Stimulated activated CD4-positive, alpha-beta T cell treated with anti-CD3 and anti-CD28 coated beads, Interleukin-1b, Interleukin-23, amount 100 ng/mL, for 4 hours (primary cell): Measurements from ENCODE around the gene KNCN.

Experiments
- DNase-seq, 2 donors: peaks; one replicate each; pipeline ENCODE4 v3.0.0-alpha.2; 2020; ENCODE audit warnings: low read depth in 2 of 2

The KNCN gene

DNA sequence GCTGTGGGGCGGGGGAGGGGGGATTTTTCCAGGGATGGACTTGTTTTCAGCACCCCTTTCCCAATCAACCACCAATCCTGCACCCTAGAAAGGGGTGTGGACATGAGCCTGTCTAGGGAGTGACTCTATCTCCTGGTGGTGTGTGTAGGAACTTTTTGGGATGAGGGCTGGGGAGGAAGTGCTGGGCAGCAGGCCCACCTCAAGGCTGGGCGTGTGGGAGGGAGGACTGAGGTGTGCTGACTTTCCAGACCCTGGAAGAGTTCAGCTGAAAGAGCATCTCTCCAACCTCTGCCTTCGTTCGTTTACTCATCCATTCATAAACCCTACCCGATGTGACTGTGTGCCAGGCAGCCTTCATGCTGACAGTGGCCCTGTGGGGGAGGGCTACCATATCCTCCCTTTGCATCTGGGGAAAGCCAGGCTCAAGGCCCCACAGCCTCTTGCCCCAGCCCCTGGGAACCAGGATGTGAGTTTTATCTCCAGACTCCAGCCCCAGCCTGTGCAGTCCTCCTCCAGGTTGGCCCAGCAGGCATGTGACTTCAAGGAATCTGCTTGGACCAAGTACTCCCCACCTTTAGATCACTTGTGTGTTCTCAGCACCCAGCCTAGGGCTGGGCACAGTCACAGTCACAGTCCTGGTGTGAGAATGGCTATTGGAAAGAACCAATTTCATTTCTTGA lies 6.7 kb downstream of the KNCN start:
- DNase-seq: no peak

GRCh38 chr1:46543761-46544560 lies 7.5 kb downstream of the KNCN start:
- DNase-seq: no peak

GRCh38 chr1:46543382-46543760 lies 8.1 kb downstream of the KNCN start:
- no peak for DNase-seq

- no peak for DNase-seq
Observed at GRCh38 chr1:46539972-46540371, 11.5 kb downstream of the KNCN start.

GRCh38 chr1:46538147-46538546 lies 13.3 kb downstream of the KNCN start:
- no peak for DNase-seq

GRCh38 chr1:46537651-46538050 lies 13.8 kb downstream of the KNCN start:
- DNase-seq: no peak

DNA sequence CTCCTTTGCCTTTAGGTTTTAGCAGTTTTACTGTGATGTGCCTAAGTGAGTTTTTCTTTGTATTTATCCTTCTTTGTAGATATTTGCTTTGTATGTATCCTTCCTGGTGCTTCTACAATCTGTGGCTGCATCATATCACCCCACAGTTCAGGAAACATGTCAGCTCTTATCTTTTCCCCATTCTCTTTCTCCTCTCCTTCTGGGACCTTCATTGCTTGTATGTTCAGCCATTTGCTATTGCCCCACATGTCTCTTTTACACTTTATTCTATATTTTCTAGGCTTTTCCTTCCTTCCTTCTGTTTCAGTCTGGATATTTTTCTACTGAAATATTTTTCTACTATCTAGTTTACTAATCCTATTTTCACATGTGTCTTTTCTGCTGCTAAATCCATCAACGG lies 14.9 kb downstream of the KNCN start:
- DNase-seq: no peak

GRCh38 chr1:46535063-46535462 lies 16.4 kb downstream of the KNCN start:
- DNase-seq: peak in 1 of 2 donors; percentile 15

DNA sequence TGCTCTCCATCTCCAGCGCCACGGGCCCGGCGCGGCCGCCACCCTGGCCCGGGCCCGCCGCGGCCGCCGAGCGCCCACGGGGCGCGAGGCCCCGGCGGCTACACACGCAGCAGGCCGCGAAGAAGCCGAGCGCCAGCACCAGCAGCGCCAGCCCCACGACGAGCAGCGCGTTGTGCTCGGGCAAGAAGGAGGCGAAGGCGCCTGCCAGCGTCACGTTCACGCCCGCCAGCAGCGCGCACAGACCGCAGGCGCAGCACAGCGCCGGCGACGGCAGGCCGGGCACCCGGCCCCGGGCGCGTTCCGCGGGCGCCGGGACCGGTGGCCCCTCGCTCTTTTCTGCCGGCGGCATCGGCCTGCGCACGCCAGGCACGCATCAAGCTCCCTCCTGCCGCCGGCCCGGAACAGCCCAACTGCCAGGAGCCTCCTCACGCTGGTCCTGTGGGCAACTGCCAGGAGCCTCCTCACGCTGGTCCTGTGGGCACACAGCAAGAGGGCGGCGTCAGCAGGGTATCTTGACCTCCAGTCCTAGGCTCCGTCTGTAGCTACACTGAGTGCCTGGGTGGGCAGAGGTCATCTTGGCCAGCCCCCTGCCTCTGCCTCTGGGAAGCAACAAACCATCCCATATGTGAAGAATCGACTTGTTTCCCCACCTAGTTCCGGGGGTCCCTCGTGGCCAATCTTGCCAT lies 18.1 kb downstream of the KNCN start:
- DNase-seq: peak in 1 of 2 donors; percentile 44

- peak; percentile 64 to 74 for DNase-seq
Observed at GRCh38 chr1:46532498-46533178, 18.8 kb downstream of the KNCN start.

- DNase-seq: no peak
Observed at GRCh38 chr1:46532095-46532494, 19.4 kb downstream of the KNCN start.

DNA sequence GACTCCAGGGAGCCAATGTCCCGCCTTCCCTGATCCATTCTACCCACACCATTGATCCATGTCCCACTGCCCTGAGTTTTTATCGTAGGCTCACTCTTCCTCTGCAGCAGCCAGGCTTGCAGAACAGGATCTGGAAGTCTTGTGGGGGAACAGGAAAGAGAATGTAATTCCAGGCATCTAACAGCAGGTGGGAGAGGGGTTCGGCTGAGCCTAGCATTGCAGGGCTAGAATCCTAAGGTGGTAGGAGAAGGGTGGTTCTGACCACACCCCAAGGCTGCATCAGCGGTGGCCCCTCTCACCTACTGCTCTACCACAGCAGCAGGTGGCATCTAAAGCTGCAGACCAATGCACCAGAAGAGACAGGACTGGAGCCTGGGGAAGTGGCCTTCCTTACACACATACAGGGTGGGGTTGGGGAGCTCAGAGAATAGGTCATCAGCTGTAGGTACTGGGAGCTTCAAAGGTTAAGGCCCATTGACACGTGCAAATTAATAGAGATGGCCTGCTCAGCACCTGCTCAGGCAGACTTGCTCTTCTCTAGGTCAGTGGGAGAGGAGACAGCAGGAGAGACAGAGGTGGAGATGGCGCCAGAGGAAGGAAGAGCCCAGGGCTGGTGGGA lies 20.5 kb downstream of the KNCN start:
- no peak for DNase-seq

DNA sequence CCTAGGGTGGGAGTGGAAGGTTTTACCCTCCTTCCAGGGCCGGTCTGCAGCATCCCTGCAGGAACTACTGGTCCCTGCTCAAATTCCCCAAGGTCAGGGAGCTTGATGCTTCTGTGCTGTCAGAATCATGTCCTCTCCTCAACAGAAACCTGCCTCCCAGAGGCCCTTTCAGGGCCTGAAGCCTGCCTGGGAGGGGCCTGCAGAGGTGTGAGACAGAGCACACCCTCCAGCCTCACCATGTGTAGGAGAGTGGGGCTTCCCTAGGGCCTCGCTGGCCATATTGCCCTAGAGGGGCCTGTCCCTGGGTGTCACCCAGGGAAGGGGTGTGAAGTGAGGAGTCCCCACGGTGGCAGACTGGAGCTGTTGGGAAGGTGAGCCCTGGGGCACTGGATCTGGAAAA lies 21.1 kb downstream of the KNCN start:
- DNase-seq: no peak

DNA sequence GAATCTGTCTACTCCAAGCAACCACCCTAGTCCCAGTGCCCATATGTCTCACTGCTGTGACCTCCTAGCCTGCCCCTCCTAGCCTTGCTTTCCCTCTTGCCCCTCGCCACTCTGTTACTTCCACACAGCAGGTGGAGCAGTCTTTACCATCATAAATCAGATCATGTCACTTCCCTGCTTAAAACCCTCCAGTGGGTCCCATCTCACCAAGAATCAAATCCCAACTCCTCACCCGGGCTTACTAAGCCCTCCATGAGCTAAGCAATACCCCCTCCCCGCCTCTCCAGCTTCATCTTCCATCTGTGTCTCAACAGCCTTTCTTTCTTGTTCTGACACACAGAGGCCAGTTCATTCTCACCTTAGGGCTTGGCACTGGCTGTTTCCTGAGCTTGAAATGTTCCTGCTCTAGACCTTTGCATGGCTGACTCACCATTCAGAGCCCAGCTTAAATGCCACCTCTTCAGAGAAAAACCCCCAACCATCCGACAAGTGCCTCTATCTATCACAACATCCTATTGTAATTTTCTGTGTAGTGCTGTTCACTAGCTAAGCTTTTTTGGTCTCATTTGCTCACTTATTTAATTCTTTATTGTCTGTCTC lies 22.3 kb downstream of the KNCN start:
- DNase-seq: no peak

DNA sequence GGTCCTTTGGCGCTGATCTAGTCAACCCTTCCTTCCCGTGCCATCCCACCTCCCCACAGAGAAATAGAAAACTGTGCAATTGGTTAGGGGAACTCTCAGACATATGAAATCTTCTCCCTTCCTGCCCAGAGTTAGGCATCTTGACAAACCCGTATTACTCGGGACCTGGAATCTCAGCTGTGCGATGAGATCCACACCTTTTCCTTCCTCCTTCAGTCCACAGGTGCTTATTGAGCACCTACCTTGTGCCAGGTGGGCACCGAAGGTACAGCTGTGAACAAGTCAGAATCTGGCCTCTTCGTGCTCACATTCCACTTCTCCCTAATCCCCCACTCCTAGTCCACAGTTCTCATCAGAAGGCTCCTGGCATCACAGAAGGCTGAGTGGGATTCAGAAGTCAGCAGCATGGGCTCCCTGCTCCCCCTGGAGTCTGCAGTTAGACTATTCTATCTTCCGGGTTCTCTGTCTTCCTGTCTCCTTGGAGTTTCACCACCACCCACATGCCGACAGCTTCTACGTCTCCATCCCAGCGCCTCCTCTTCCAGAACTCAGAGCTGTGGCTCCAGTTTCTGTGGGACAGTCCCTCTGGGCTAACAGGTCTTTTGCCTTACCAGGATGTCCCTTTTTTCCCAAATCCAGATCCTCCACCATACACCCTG lies 23.0 kb downstream of the KNCN start:
- no peak for DNase-seq

- DNase-seq: peak; percentile 62 to 66
Observed at GRCh38 chr1:46527474-46528296, 23.8 kb downstream of the KNCN start.

DNA sequence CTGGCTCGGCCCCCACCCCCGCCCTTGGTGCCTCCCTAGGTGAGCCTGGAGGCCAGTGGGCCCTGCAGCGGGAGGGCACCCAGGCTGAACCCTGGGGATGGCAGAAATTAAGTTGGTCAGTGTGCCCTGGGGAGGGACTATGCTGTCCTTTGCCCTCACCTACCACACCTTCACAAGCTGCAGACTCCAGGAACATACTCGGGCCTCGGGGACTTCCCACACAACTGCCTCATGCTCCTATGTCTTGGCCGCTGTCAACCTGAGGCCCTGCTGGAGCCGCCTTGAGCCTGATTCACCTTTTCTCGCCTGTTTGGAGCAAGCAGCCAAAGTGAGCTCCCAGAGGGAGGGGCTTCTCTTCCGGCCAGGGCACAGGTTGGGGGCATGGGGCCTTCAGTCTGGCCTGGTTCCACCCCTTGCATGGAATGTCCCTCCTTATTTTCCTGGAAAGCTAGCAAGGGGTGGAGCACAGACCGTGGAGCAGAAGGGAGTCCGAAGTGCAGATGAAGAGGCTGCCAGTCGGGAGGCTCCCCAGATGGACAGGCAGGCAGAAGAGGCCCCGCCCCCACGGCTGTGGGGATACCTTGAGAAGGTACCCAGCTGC lies 24.7 kb downstream of the KNCN start:
- no peak for DNase-seq

DNA sequence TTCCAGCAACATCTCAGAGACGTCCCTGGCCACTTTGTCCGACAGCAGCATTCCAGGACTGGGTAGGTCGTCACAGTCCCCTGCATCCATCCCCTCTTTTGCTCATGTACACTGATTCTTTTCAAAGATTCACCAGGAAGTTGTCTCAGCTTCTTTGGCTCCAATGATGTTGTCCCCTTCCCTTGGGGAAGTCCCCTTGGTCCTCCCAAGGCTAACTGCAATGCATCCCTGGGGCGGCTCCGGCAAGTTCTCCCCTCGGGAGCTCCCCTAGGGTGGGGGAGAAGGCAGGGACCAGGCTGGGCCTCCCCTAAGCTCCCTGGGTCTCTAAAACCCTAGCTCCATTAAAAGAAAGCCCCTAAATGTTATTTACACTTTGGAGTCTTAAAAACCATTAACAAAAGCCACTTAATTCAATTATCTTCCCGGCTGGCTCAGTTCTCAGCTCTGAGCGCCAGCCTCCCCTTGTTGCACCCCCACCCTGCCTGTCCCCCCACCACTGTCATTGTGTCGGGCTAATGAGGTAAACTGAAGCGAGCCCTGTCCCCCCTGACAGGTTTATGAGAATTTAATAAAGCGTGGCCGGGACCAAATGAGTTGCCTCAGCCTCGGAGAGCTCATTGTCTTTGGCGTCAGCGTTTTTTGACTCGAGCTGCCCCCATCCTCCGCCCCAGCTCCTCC lies 25.3 kb downstream of the KNCN start:
- no peak for DNase-seq
